Esophagus muscularis mucosa (tissue), 4 donors: Measurements from ENCODE around the gene KANK2. TPM values are rescaled to one million over a fixed set of nuclear protein-coding genes. Genes with fewer than 3 reads are reported as not detected.
A peak's percentile ranks its signal among the peaks of the same experiment; 100 is the strongest.

ENCODE experiments used
- DNase-seq: peaks from one replicate; pipeline ENCODE4 v3.0.0-alpha.2; 2017; ENCODE audit errors: extremely low spot score
- H3K27ac ChIP-seq, 4 donors: fragments of 200-600 bp; sonication (generic); replicated peaks in 1 of 4; 1 replicate in 3 of 4; 2 replicates in 1 of 4; pipeline ENCODE4 v1.5.1; 2016 to 2019; ENCODE audit warnings: mild to moderate bottlenecking in 1 of 4
- H3K27me3 ChIP-seq, 4 donors: fragments of 200-600 bp; sonication (generic); one replicate each; pipeline versions ENCODE4 v1.5.1 to v1.6.0; 2016 to 2019
- H3K36me3 ChIP-seq, 4 donors: fragments of 200-600 bp; sonication (generic); one replicate each; pipeline ENCODE4 v1.5.1; 2016 to 2019
- H3K4me1 ChIP-seq, 4 donors: fragments of 200-600 bp; sonication (generic); one replicate each; pipeline ENCODE4 v1.5.1; 2016 to 2019
- H3K4me3 ChIP-seq, 4 donors: fragments of 200-600 bp; sonication (generic); 1 replicate in 2 of 4; 2 replicates in 2 of 4; pipeline ENCODE4 v1.5.1; 2016 to 2019; ENCODE audit warnings: mild to moderate bottlenecking in 4 of 4, moderate library complexity in 1 of 4
- H3K9me3 ChIP-seq, 4 donors: fragments of 200-600 bp; sonication (generic); 1 replicate in 3 of 4; 2 replicates in 1 of 4; pipeline ENCODE4 v1.5.1; 2016 to 2019
- EP300 ChIP-seq: sonication (generic); formaldehyde crosslinking; IDR thresholded peaks from one replicate; pipeline ENCODE4 v1.6.1; 2017; ENCODE audit warnings: antibody characterized with exemption
- POLR2A ChIP-seq: fragments of 450-650 bp; IDR thresholded peaks from one replicate; pipeline ENCODE4 v1.6.1; 2017; ENCODE audit warnings: antibody characterized with exemption, moderate library complexity, mild to moderate bottlenecking, low read depth
- POLR2AphosphoS5 ChIP-seq, 2 donors: sonication (generic); formaldehyde crosslinking; IDR thresholded peaks; one replicate each; pipeline ENCODE4 v1.6.1; 2017; ENCODE audit warnings: antibody characterized with exemption in 2 of 2
- WGBS: methylation state at CpG from one replicate; pipeline ENCODE4 v1.1.5; 2018; 5-methylcytosine and 5-hydroxymethylcytosine counted together
- intact Hi-C: fragments of 100-400 bp; cut with DNase I; formaldehyde crosslinking; loops from one replicate; pipeline ENCODE4 v1.15.1; 2023
- total RNA-seq, 4 donors: library from RNA; depleted of rRNA; stranded (reverse); fragments of >200 nt; gene quantifications; one replicate each; pipeline versions ENCODE4 v1.1.0 to v1.2.1, GENCODE V29; 2016
- TF ChIP-seq, protein P1 (sequence below), 3 experiments: fragments of 200-600 bp in 2 of 3; fragments of 450-650 bp in 1 of 3; sonication (generic) in 2 of 3; IDR thresholded peaks; one replicate each; pipeline ENCODE4 v1.5.1; 2017 to 2019; ENCODE audit warnings: antibody characterized with exemption in 3 of 3, mild to moderate bottlenecking in 2 of 3, moderate library complexity in 1 of 3

KANK2 gene
- total RNA-seq, 4 donors from 2014 or later: 1,125 to 1,746 (median 1,157) TPM

- peaks cover 0 to 9% (median 0%) of the 10 kb centered on the region in 4 donors for H3K9me3 ChIP-seq
- peak overlapping the region in 2 of 4 donors; percentile 2 to 9 for H3K4me3 ChIP-seq
- peak; percentile 98 for DNase-seq
- H3K27ac ChIP-seq: peak overlapping the region; percentile 38 to 72 (median 58)
- peaks cover 8 to 78% (median 67%) of the 10 kb centered on the region in 4 donors for H3K36me3 ChIP-seq
- no peaks in the 10 kb centered on the region for H3K27me3 ChIP-seq
- peaks cover 22 to 30% (median 26%) of the 10 kb centered on the region in 4 donors for H3K4me1 ChIP-seq
- TF ChIP-seq, protein P1, sequence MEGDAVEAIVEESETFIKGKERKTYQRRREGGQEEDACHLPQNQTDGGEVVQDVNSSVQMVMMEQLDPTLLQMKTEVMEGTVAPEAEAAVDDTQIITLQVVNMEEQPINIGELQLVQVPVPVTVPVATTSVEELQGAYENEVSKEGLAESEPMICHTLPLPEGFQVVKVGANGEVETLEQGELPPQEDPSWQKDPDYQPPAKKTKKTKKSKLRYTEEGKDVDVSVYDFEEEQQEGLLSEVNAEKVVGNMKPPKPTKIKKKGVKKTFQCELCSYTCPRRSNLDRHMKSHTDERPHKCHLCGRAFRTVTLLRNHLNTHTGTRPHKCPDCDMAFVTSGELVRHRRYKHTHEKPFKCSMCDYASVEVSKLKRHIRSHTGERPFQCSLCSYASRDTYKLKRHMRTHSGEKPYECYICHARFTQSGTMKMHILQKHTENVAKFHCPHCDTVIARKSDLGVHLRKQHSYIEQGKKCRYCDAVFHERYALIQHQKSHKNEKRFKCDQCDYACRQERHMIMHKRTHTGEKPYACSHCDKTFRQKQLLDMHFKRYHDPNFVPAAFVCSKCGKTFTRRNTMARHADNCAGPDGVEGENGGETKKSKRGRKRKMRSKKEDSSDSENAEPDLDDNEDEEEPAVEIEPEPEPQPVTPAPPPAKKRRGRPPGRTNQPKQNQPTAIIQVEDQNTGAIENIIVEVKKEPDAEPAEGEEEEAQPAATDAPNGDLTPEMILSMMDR (IDR thresholded peaks at IDR 0.05): peak; percentile 70 to 95 (median 80)
- TF ChIP-seq POLR2A: no peak
- TF ChIP-seq EP300: no peak
- TF ChIP-seq POLR2AphosphoS5 (IDR thresholded peaks at IDR 0.05): peak; percentile 69 to 81
- intact Hi-C loops: loop anchor here (5.0 kb wide), 1 partner anchor 204 kb away; no protein-coding TSS in a partner anchor
- 58% methylated on average over 3 of the region's 48 CpGs for WGBS
These were observed 45.8 kb upstream of the KANK2 start for GRCh38 chr19:11242864-11243797.

GRCh38 chr19:11242025-11242424 lies 44.7 kb upstream of the KANK2 start:
- H3K27ac ChIP-seq: no peak overlapping the region
- intact Hi-C loops: loop anchor here (5.0 kb wide), 1 partner anchor 205 kb away; no protein-coding TSS in a partner anchor
- H3K4me1 ChIP-seq: peaks cover 13 to 19% (median 15%) of the 10 kb centered on the region in 4 donors
- H3K4me3 ChIP-seq: no peak overlapping the region
- 84% methylated on average over 11 of the region's 11 CpGs for WGBS
- no peaks in the 10 kb centered on the region for H3K27me3 ChIP-seq
- DNase-seq: no peak
- TF ChIP-seq POLR2AphosphoS5 (IDR thresholded peaks at IDR 0.05) (no peak), EP300 (no peak), POLR2A (no peak)
- TF ChIP-seq, protein P1 (IDR thresholded peaks at IDR 0.05): no peak
- peaks cover 8 to 84% (median 68%) of the 10 kb centered on the region in 4 donors for H3K36me3 ChIP-seq
- peaks cover 0 to 9% (median 0%) of the 10 kb centered on the region in 4 donors for H3K9me3 ChIP-seq

DNA sequence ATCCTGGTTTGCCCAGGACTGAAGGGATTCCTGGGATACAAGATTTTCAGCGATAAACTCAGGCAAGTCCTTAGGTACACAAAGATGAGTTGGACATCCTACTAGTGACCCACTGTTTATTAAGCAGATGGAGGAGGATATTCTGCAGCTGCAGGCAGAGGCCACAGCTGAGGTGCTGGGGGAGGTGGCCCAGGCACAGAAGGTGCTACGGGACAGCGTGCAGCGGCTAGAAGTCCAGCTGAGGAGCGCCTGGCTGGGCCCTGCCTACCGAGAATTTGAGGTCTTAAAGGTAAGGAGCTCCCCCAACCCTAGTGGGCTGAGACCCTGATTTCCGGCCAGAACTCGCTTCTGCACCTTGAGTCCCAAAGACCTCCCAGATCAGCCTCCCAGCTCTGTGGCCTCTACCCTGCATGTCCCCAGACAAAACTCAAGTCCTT lies 42.7 kb upstream of the KANK2 start:
- peaks cover 7 to 13% (median 12%) of the 10 kb centered on the region in 4 donors for H3K4me1 ChIP-seq
- H3K27ac ChIP-seq: no peak overlapping the region
- intact Hi-C loops: loop anchor here (5.0 kb wide), 1 partner anchor 207 kb away; no protein-coding TSS in a partner anchor
- 97% methylated on average over 8 of the region's 8 CpGs for WGBS
- DNase-seq: no peak
- TF ChIP-seq, protein P1 (IDR thresholded peaks at IDR 0.05): no peak
- TF ChIP-seq POLR2AphosphoS5 (IDR thresholded peaks at IDR 0.05): no peak
- TF ChIP-seq POLR2A: no peak
- TF ChIP-seq EP300: no peak
- peaks cover 8 to 85% (median 66%) of the 10 kb centered on the region in 4 donors for H3K36me3 ChIP-seq
- no peaks in the 10 kb centered on the region for H3K27me3 ChIP-seq
- H3K4me3 ChIP-seq: no peak overlapping the region
- peaks cover 0 to 9% (median 0%) of the 10 kb centered on the region in 4 donors for H3K9me3 ChIP-seq

GRCh38 chr19:11239377-11240000 lies 42.1 kb upstream of the KANK2 start, which contains the start of gene ANGPTL8:
Gene ANGPTL8 (plus strand): TSS chr19:11239619. CDS start chr19:11239638, 19 bp downstream.
- intact Hi-C loops: no loop called here
- peaks cover 7 to 13% (median 12%) of the 10 kb centered on the region in 4 donors for H3K4me1 ChIP-seq
- no peak within 1 kb of the TSS for H3K4me3 ChIP-seq
- peaks cover 8 to 85% (median 69%) of the 10 kb centered on the region in 4 donors for H3K36me3 ChIP-seq
- H3K9me3 ChIP-seq: peaks cover 0 to 9% (median 0%) of the 10 kb centered on the region in 4 donors
- H3K27ac ChIP-seq: no peak within 1 kb of the TSS
- WGBS: 88% methylated on average over 12 of the region's 23 CpGs
- TF ChIP-seq, protein P1 (IDR thresholded peaks at IDR 0.05): no peak
- TF ChIP-seq EP300 (no peak), POLR2AphosphoS5 (IDR thresholded peaks at IDR 0.05) (no peak), POLR2A (no peak)
- H3K27me3 ChIP-seq: no peaks in the 10 kb centered on the region
- DNase-seq: no peak
